Parathyroid adenoma (tissue), 2 donors: ENCODE results near the gene JUND.

Source experiments
- H2AFZ ChIP-seq: fragments of 300-600 bp; sonication (generic); one replicate; pipeline ENCODE4 v1.7.0; 2017; ENCODE audit warnings: antibody characterized with exemption, mild to moderate bottlenecking
- H3K27ac ChIP-seq: fragments of 300-600 bp; sonication (generic); one replicate; pipeline ENCODE4 v1.7.0; 2017
- H3K27me3 ChIP-seq: fragments of 300-600 bp; sonication (generic); one replicate; pipeline ENCODE4 v1.7.0; 2017; ENCODE audit warnings: low read length; ENCODE audit not compliant: control insufficient read depth, insufficient read depth
- H3K36me3 ChIP-seq: fragments of 300-600 bp; sonication (generic); one replicate; pipeline ENCODE4 v1.7.0; 2017; ENCODE audit warnings: low read length; ENCODE audit not compliant: control insufficient read depth, insufficient read depth
- H3K4me1 ChIP-seq: fragments of 300-600 bp; sonication (generic); one replicate; pipeline ENCODE4 v1.7.0; 2017; ENCODE audit warnings: control low read depth
- H3K4me2 ChIP-seq: fragments of 300-600 bp; sonication (generic); one replicate; pipeline ENCODE4 v1.7.0; 2017; ENCODE audit warnings: low read length
- H3K4me3 ChIP-seq: fragments of 300-600 bp; sonication (generic); one replicate; pipeline ENCODE4 v1.7.0; 2017; ENCODE audit warnings: low read depth, low read length
- H3K79me2 ChIP-seq: fragments of 300-600 bp; sonication (generic); one replicate; pipeline ENCODE4 v1.7.0; 2017; ENCODE audit warnings: control low read depth
- H3K9ac ChIP-seq: fragments of 300-600 bp; sonication (generic); one replicate; pipeline ENCODE4 v1.7.0; 2017; ENCODE audit warnings: mild to moderate bottlenecking
- H3K9me3 ChIP-seq: fragments of 300-600 bp; sonication (generic); one replicate; pipeline ENCODE4 v1.7.0; 2017; ENCODE audit warnings: low read length; ENCODE audit not compliant: control insufficient read depth
- CTCF ChIP-seq: fragments of 300-600 bp; sonication (generic); IDR thresholded peaks from one replicate; pipeline ENCODE4 v1.7.0; 2017; ENCODE audit warnings: antibody characterized with exemption, mild to moderate bottlenecking
- donor health status: primary hyperparathyroidism.

Gene JUND

DNA sequence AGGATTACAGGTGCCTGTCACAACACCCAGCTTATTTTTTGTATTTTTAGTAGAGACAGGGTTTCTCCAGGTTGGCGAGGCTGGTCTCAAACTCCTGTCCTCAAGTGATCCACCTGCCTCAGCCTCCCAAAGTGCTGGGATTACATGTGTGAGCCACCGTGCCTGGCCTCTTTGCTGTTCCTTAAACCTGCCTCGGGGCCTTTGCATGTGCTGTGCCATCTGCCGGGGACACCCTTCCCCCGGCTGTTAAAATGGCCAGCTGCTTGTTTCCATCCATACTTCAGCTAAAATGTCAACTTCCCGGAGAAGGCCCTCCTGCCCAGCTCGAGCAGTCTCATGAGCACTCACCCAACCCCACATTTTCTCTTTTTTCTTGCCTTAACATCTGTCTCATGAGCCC is 36.1 kb downstream of the JUND start:
- H3K36me3 ChIP-seq, result no peaks in the 10 kb centered on the region
- TF ChIP-seq CTCF, result no peak
- H3K27me3 ChIP-seq, result no peaks in the 10 kb centered on the region

GRCh38 chr19:18239303-18239702 is 42.1 kb downstream of the JUND start:
- Histone ChIP-seq H3K27ac (no peak overlapping the region), H3K27me3 (no peaks in the 10 kb centered on the region), H3K36me3 (no peaks in the 10 kb centered on the region), H2AFZ (no peak overlapping the region), H3K9me3 (no peaks in the 10 kb centered on the region), H3K4me1 (no peaks in the 10 kb centered on the region), H3K4me3 (no peak overlapping the region), H3K79me2 (no peaks in the 10 kb centered on the region), H3K4me2 (no peak overlapping the region), H3K9ac (no peak overlapping the region)
- no peak for TF ChIP-seq CTCF

More for the DNA sequence above, 36.1 kb downstream of the JUND start:
- no peaks in the 10 kb centered on the region for H3K9me3 ChIP-seq
- H3K79me2 ChIP-seq, result no peaks in the 10 kb centered on the region
- no peak overlapping the region for H3K4me2 ChIP-seq
- no peak overlapping the region for H3K4me3 ChIP-seq
- H3K4me1 ChIP-seq, result no peaks in the 10 kb centered on the region
- no peak overlapping the region for H3K27ac ChIP-seq
- no peak overlapping the region for H3K9ac ChIP-seq
- no peak overlapping the region for H2AFZ ChIP-seq

DNA sequence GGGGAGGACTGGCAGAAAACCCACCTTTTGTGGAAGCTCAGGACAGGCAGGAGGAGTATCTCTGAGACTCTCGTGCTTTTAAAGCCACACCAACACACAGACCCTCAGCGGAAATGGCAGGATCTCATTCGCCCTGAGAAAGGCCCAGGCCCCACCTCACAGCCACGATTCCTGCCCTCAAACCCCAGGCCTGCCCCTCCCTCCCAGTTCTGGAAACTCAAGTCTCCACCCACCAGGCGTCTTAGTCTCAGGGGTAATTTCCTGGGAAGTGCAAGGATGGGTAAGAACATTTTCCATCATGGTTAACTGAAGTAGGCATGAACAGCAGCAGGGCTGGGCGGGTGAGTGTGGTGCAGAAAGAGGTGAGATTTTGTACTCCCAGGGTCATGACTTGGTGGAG is 47.2 kb downstream of the JUND start:
- Histone ChIP-seq H2AFZ (no peak overlapping the region), H3K27ac (no peak overlapping the region), H3K27me3 (no peaks in the 10 kb centered on the region), H3K4me3 (no peak overlapping the region), H3K4me1 (no peaks in the 10 kb centered on the region), H3K4me2 (no peak overlapping the region), H3K9me3 (no peaks in the 10 kb centered on the region), H3K9ac (no peak overlapping the region), H3K36me3 (no peaks in the 10 kb centered on the region), H3K79me2 (no peaks in the 10 kb centered on the region)
- no peak for TF ChIP-seq CTCF

GRCh38 chr19:18233224-18233825 is 48.1 kb downstream of the JUND start:
- peak overlapping the region; percentile 36 for H2AFZ ChIP-seq
- no peak overlapping the region for H3K27ac ChIP-seq
- H3K4me2 ChIP-seq, result no peak overlapping the region
- no peaks in the 10 kb centered on the region for H3K4me1 ChIP-seq
- H3K79me2 ChIP-seq, result no peaks in the 10 kb centered on the region
- no peaks in the 10 kb centered on the region for H3K36me3 ChIP-seq
- no peak for TF ChIP-seq CTCF
- H3K9me3 ChIP-seq, result no peaks in the 10 kb centered on the region
- H3K9ac ChIP-seq, result no peak overlapping the region
- no peaks in the 10 kb centered on the region for H3K27me3 ChIP-seq
- H3K4me3 ChIP-seq, result no peak overlapping the region

- Histone ChIP-seq H3K27ac (no peak overlapping the region), H3K4me1 (no peaks in the 10 kb centered on the region), H3K36me3 (no peaks in the 10 kb centered on the region), H3K9ac (no peak overlapping the region), H3K4me3 (no peak overlapping the region), H3K4me2 (no peak overlapping the region), H3K9me3 (no peaks in the 10 kb centered on the region), H3K79me2 (no peaks in the 10 kb centered on the region), H3K27me3 (no peaks in the 10 kb centered on the region), H2AFZ (peak overlapping the region; percentile 36)
- TF ChIP-seq CTCF, result peak; percentile 30
Observed at GRCh38 chr19:18232540-18233223, 48.7 kb downstream of the JUND start.
